HEK293T (cell line): Measurements from ENCODE around the gene COL20A1.

Experiments
- CTCF ChIA-PET: fragments of 350-600 bp; formaldehyde crosslinking; extraction: SDS; loops from one replicate; lab custom pipeline; 2021; ENCODE audit warnings: antibody characterized with exemption, inconsistent platforms; lab: Yijun Ruan, JAX
- POLR2A ChIA-PET: fragments of 350-600 bp; formaldehyde crosslinking; extraction: SDS; loops from one replicate; lab custom pipeline; 2020; ENCODE audit warnings: antibody characterized with exemption, inconsistent platforms; lab: Yijun Ruan, JAX
- DNase-seq: peaks from one replicate; pipeline ENCODE4 v3.0.0; 2012; ENCODE audit warnings: mixed read lengths; ENCODE audit errors: extremely low spot score
- ARNT ChIP-seq: fragments of 450-650 bp; IDR thresholded peaks from 2 replicates; pipeline ENCODE4 v1.6.1; 2017; ENCODE audit warnings: mild to moderate bottlenecking
- BHLHE40 ChIP-seq: fragments of 450-650 bp; IDR thresholded peaks from 2 replicates; pipeline ENCODE4 v1.6.1; 2016; ENCODE audit warnings: mild to moderate bottlenecking, moderate library complexity, borderline replicate concordance
- CTBP1 ChIP-seq: fragments of 450-650 bp; IDR thresholded peaks from 2 replicates; pipeline ENCODE4 v1.6.1; 2016; ENCODE audit warnings: borderline replicate concordance
- ELF4 ChIP-seq: fragments of 450-650 bp; IDR thresholded peaks from 2 replicates; pipeline ENCODE4 v1.6.1; 2017; ENCODE audit warnings: antibody characterized with exemption
- FOXA1 ChIP-seq: fragments of 450-650 bp; IDR thresholded peaks from 2 replicates; pipeline ENCODE4 v1.6.1; 2016; ENCODE audit warnings: mild to moderate bottlenecking
- FOXK2 ChIP-seq: fragments of 450-650 bp; IDR thresholded peaks from 2 replicates; pipeline ENCODE4 v1.6.1; 2016; ENCODE audit warnings: mild to moderate bottlenecking
- FOXM1 ChIP-seq: fragments of 450-650 bp; IDR thresholded peaks from 2 replicates; pipeline ENCODE4 v1.6.1; 2017; ENCODE audit warnings: mild to moderate bottlenecking, borderline replicate concordance
- HDGF ChIP-seq: fragments of 450-650 bp; IDR thresholded peaks from 2 replicates; pipeline ENCODE4 v1.6.1; 2017; ENCODE audit warnings: antibody characterized with exemption, borderline replicate concordance
- L3MBTL2 ChIP-seq: fragments of 450-650 bp; conservative IDR thresholded peaks from 2 replicates; pipeline ENCODE4 v1.6.1; 2016; ENCODE audit warnings: mild to moderate bottlenecking
- LEF1 ChIP-seq: fragments of 450-650 bp; IDR thresholded peaks from 2 replicates; pipeline ENCODE4 v1.6.1; 2017; ENCODE audit warnings: mild to moderate bottlenecking, borderline replicate concordance
- NFRKB ChIP-seq: fragments of 450-650 bp; IDR thresholded peaks from 2 replicates; pipeline ENCODE4 v1.6.1; 2016; ENCODE audit warnings: mild to moderate bottlenecking, moderate library complexity
- SP1 ChIP-seq: fragments of 450-650 bp; IDR thresholded peaks from 2 replicates; pipeline ENCODE4 v1.6.1; 2017
- SUZ12 ChIP-seq: fragments of 450-650 bp; IDR thresholded peaks from 2 replicates; pipeline ENCODE4 v1.6.1; 2016; ENCODE audit warnings: mild to moderate bottlenecking
- TARDBP ChIP-seq: fragments of 450-650 bp; IDR thresholded peaks from 2 replicates; pipeline ENCODE4 v1.6.1; 2016
- ZNF384 ChIP-seq: fragments of 450-650 bp; IDR thresholded peaks from 2 replicates; pipeline ENCODE4 v1.6.1; 2016
- TF ChIP-seq, protein P1 (sequence below): fragments of 450-650 bp; IDR thresholded peaks from 2 replicates; pipeline ENCODE4 v1.6.1; 2016

Gene COL20A1

GRCh38 chr20:63355781-63356295 is 62.9 kb downstream of the COL20A1 start:
- TF ChIP-seq HDGF: no peak
- ChIA-PET POLR2A (no interaction called here), CTCF (no interaction called here)
- DNase-seq: no peak

DNA sequence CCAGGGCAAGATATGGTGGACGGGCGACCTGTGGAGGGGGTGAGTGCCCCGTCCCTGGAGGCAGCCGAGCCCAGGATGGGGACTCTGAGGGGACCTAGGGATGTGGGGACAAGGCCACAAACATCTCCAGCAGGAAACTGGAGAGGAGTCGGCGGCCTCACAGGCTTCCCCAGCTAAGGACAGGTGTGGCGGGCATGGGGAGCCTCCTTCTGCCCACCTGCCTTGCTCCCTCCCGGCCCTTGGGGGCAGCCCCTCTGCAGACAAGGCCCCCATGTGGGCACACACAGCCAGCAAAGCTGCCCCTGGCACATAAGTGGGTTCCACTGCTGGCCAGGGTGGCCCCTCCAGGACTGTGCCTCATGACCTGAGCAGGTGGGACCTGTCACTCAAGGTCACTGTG is 63.5 kb downstream of the COL20A1 start:
- no peak for DNase-seq
- ChIA-PET POLR2A (no interaction called here), CTCF (no interaction called here)
- TF ChIP-seq ELF4: no peak
- TF ChIP-seq ZNF384: no peak

- TF ChIP-seq, protein P1, sequence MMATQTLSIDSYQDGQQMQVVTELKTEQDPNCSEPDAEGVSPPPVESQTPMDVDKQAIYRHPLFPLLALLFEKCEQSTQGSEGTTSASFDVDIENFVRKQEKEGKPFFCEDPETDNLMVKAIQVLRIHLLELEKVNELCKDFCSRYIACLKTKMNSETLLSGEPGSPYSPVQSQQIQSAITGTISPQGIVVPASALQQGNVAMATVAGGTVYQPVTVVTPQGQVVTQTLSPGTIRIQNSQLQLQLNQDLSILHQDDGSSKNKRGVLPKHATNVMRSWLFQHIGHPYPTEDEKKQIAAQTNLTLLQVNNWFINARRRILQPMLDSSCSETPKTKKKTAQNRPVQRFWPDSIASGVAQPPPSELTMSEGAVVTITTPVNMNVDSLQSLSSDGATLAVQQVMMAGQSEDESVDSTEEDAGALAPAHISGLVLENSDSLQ: no peak
- TF ChIP-seq BHLHE40 (no peak), ELF4 (no peak), L3MBTL2 (no peak), FOXA1 (no peak), ZNF384 (no peak), NFRKB (no peak), CTBP1 (no peak), ARNT (no peak), SP1 (no peak), HDGF (no peak), SUZ12 (no peak), FOXK2 (no peak), LEF1 (no peak), FOXM1 (no peak)
- DNase-seq: no peak
- ChIA-PET POLR2A (no interaction called here), CTCF (no interaction called here)
Measured at GRCh38 chr20:63356931-63357879, 64.2 kb downstream of the COL20A1 start.

DNA sequence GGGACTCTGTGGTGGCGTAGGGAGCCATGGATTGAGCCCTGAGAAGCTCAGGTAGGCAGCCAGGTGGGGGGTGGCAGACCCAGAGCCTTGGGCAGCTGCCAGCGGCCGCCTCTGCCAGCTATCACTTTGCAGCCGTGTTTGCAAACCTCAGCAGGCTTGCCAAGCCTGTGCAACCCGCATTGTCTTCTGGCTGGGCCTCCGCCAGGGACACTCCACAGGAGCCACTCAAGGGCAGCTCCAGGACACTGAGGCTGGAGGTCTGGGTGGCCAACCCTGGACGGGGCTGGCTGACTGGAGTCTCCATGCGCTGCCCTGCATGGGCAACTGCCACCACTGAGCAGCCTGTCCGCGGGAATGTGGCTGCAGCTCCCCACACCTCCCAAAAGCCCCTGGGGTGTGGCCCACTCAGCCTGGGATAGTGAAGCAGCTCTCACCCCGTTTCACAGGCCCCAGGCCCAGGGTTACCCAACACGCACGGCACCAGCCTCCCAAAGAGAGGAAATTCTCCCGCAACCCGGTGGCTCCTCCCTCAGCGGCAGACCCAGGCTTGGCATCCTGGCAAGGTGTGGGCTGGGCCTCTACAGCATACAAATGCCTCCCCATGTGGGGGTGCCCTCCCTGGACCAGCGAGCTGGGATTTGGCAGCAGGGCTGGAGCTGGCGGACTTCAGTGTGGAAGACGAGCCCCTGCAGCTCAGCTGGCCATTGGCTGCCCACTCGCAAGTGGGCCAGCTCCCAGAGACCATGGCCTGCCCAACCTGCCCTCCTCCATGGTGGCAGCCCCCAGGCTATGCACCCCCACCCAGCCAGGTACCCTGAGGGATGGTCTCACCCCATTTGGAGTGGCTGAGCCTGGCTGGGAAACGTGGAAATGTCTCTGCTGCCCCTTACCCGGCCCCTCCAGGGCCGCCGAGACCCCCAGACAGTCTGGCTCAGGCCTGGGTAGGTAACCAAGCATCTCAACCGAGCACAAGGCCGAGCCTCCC is 65.2 kb downstream of the COL20A1 start:
- CTCF ChIA-PET: no interaction called here
- TF ChIP-seq TARDBP (no peak), CTBP1 (no peak), ARNT (no peak), LEF1 (no peak), HDGF (no peak), BHLHE40 (no peak), ELF4 (no peak), ZNF384 (no peak), NFRKB (no peak), SP1 (no peak), FOXK2 (no peak), FOXA1 (no peak), FOXM1 (no peak), L3MBTL2 (no peak), SUZ12 (no peak)
- TF ChIP-seq, protein P1: no peak
- DNase-seq: no peak
- POLR2A ChIA-PET: no interaction called here

- CTCF ChIA-PET: no interaction called here
- DNase-seq: no peak
- POLR2A ChIA-PET: no interaction called here
- TF ChIP-seq TARDBP: no peak
- no peak for TF ChIP-seq FOXM1
- no peak for TF ChIP-seq HDGF
- TF ChIP-seq, protein P1: no peak
- no peak for TF ChIP-seq ARNT
- TF ChIP-seq FOXK2: no peak
- TF ChIP-seq ZNF384: no peak
- TF ChIP-seq CTBP1: no peak
- TF ChIP-seq NFRKB: no peak
- TF ChIP-seq ELF4: no peak
- no peak for TF ChIP-seq SP1
- no peak for TF ChIP-seq BHLHE40
- no peak for TF ChIP-seq LEF1
- TF ChIP-seq L3MBTL2: no peak
- TF ChIP-seq SUZ12: no peak
- no peak for TF ChIP-seq FOXA1
Measured at GRCh38 chr20:63359164-63359934, 66.4 kb downstream of the COL20A1 start.
